ENCODE results near the gene ST8SIA5.
A peak's percentile ranks its signal among the peaks of the same experiment; 100 is the strongest.

The ST8SIA5 gene

GRCh38 chr18:46716336-46716735, 40.5 kb downstream of the ST8SIA5 start:
- no peaks in the 10 kb centered on the region for H3K9me3 ChIP-seq (replicated peaks in 1 of 11)
- no peaks in the 10 kb centered on the region for H3K36me3 ChIP-seq
- H3K4me3 ChIP-seq = no peak overlapping the region
- H3K4me1 ChIP-seq = peaks cover 43 to 90% (median 78%) of the 10 kb centered on the region in 10 experiments
- H3K27ac ChIP-seq = peak overlapping the region in 4 of 11 experiments; percentile 60 to 66 (median 61); a peak in 6 of 22 replicates
- H4K20me1 ChIP-seq = peaks cover 0 to 7% (median 0%) of the 10 kb centered on the region in 11 experiments; a peak in 1 of 22 replicates
- TF ChIP-seq Cebpa-rat (IDR thresholded peaks at IDR 0.05) = no peak
- peak overlapping the region in 2 of 11 experiments; percentile 53 to 61; a peak in 2 of 22 replicates for H3K9ac ChIP-seq
- H3K4me2 ChIP-seq = peak overlapping the region in 10 of 11 experiments; percentile 68 to 98 (median 86); a peak in 18 of 22 replicates
- no peaks in the 10 kb centered on the region for H3K27me3 ChIP-seq

- Histone ChIP-seq H3K4me2 (peak overlapping the region in 2 of 11 experiments; percentile 0 to 98; a peak in 3 of 22 replicates), H4K20me1 (peaks cover 0 to 7% (median 0%) of the 10 kb centered on the region in 11 experiments; a peak in 1 of 22 replicates), H3K27me3 (no peaks in the 10 kb centered on the region), H3K9ac (no peak overlapping the region), H3K36me3 (no peaks in the 10 kb centered on the region), H3K27ac (no peak overlapping the region), H3K4me3 (no peak overlapping the region), H3K9me3 (replicated peaks in 1 of 11) (no peaks in the 10 kb centered on the region), H3K4me1 (peaks cover 51 to 98% (median 90%) of the 10 kb centered on the region in 10 experiments)
- no peak for TF ChIP-seq Cebpa-rat (IDR thresholded peaks at IDR 0.05)
Measured at GRCh38 chr18:46715062-46715461, 41.8 kb downstream of the ST8SIA5 start.

DNA sequence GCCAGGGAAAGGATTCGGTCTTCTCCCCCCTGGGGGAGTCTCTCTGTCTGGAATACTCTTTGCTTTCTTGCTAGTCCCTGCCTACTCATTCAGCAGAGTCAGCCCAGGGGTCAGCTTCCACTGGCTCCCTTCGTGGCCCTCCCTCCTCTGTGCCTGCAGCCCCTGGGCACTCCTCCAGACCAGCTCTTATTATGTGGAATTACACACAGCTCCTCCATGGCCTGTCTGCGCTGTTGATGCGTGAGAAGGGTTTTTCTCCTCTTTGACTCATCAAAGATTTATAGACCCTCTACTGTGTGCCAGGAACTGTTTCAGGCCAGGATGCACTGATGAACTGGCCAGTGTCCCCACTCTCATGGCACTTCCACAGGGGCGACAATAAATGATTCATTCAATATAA, 44.4 kb downstream of the ST8SIA5 start:
- no peaks in the 10 kb centered on the region for H3K9me3 ChIP-seq (replicated peaks in 1 of 11)
- H3K9ac ChIP-seq = peak overlapping the region in 2 of 11 experiments; percentile 66 to 70; a peak in 3 of 22 replicates
- H3K4me2 ChIP-seq = peak overlapping the region; percentile 22 to 98 (median 77); a peak in 21 of 22 replicates
- TF ChIP-seq Cebpa-rat (IDR thresholded peaks at IDR 0.05) = no peak
- peak overlapping the region in 5 of 11 experiments; percentile 53 to 73 (median 69); a peak in 9 of 22 replicates for H3K27ac ChIP-seq
- H3K4me1 ChIP-seq = peaks cover 29 to 76% (median 69%) of the 10 kb centered on the region in 10 experiments
- H3K4me3 ChIP-seq = peak overlapping the region in 1 of 10 experiments; percentile 32; a peak in 1 of 20 replicates
- no peaks in the 10 kb centered on the region for H3K36me3 ChIP-seq
- H4K20me1 ChIP-seq = no peaks in the 10 kb centered on the region
- no peaks in the 10 kb centered on the region for H3K27me3 ChIP-seq

- H3K4me1 ChIP-seq = peaks cover 20 to 70% (median 60%) of the 10 kb centered on the region in 10 experiments
- H3K27me3 ChIP-seq = no peaks in the 10 kb centered on the region
- peak overlapping the region; percentile 22 to 98 (median 77) for H3K4me2 ChIP-seq
- peak overlapping the region in 2 of 10 experiments; percentile 26 to 32; a peak in 3 of 20 replicates for H3K4me3 ChIP-seq
- no peaks in the 10 kb centered on the region for H3K9me3 ChIP-seq (replicated peaks in 1 of 11)
- H3K9ac ChIP-seq = peak overlapping the region in 7 of 11 experiments; percentile 15 to 70 (median 60); a peak in 11 of 22 replicates
- H3K27ac ChIP-seq = peak overlapping the region in 9 of 11 experiments; percentile 12 to 73 (median 53); a peak in 16 of 22 replicates
- no peaks in the 10 kb centered on the region for H4K20me1 ChIP-seq
- TF ChIP-seq Cebpa-rat (IDR thresholded peaks at IDR 0.05) = no peak
- H3K36me3 ChIP-seq = no peaks in the 10 kb centered on the region
Measured at GRCh38 chr18:46711444-46711863, 45.4 kb downstream of the ST8SIA5 start.

DNA sequence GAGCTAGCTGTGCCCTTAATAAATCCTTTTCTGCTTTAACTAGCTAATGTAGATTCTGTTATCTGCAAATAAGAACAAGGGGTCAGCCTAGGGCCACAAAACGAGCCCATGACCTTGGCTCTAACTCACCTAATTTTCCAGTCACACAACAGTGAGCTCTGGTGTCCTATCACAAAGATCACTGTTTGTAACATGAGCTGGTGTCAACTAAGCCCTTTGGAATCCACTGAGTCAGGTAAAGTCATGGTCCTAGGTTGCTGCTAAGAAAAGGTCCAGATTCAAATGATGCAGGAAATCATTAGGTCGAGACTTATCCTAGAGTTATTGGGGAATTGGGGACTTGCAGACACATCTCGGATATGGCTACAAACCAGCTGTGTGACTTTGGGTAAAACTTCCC, 49.9 kb downstream of the ST8SIA5 start:
- TF ChIP-seq Cebpa-rat (IDR thresholded peaks at IDR 0.05) = no peak
- H3K9ac ChIP-seq = no peak overlapping the region
- no peaks in the 10 kb centered on the region; a peak in 1 of 22 replicates for H4K20me1 ChIP-seq
- peaks cover 14 to 58% (median 39%) of the 10 kb centered on the region in 10 experiments for H3K4me1 ChIP-seq
- no peaks in the 10 kb centered on the region for H3K27me3 ChIP-seq
- H3K9me3 ChIP-seq (replicated peaks in 1 of 11) = no peaks in the 10 kb centered on the region
- no peak overlapping the region for H3K4me3 ChIP-seq
- H3K27ac ChIP-seq = no peak overlapping the region
- H3K36me3 ChIP-seq = no peaks in the 10 kb centered on the region
- no peak overlapping the region for H3K4me2 ChIP-seq

DNA sequence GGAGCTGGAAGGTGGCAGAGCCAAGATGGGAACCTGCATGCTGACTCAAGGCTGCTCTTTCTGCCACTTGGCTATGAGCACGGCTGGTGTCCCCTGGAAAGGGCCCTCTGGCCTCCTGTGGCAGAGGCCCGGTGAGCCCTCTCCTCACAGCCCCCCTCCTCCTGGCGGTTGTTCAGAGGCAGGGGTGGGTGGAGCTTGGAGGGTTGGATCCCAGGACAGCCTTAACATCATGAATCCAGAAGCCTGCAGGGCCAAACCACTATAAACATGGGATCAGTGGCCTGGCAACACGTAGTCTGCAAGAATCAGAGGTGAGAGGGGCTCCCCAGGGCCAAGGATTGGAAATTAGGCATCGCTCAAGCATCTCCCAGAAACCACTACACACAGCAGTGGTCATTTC, 51.3 kb downstream of the ST8SIA5 start:
- Histone ChIP-seq H3K27me3 (no peaks in the 10 kb centered on the region), H3K36me3 (no peaks in the 10 kb centered on the region), H3K4me3 (no peak overlapping the region), H4K20me1 (no peaks in the 10 kb centered on the region; a peak in 1 of 22 replicates), H3K4me1 (peaks cover 0 to 44% (median 24%) of the 10 kb centered on the region in 10 experiments; a peak in 17 of 20 replicates), H3K9me3 (replicated peaks in 1 of 11) (no peaks in the 10 kb centered on the region), H3K4me2 (peak overlapping the region in 1 of 11 experiments; percentile 7; a peak in 1 of 22 replicates), H3K27ac (no peak overlapping the region), H3K9ac (no peak overlapping the region)
- TF ChIP-seq Cebpa-rat (IDR thresholded peaks at IDR 0.05) = no peak

GRCh38 chr18:46704816-46705215, 52.0 kb downstream of the ST8SIA5 start:
- Histone ChIP-seq H3K4me2 (peak overlapping the region in 8 of 11 experiments; percentile 7 to 48 (median 42); a peak in 11 of 22 replicates), H3K27me3 (no peaks in the 10 kb centered on the region), H3K9me3 (replicated peaks in 1 of 11) (no peaks in the 10 kb centered on the region), H4K20me1 (no peaks in the 10 kb centered on the region; a peak in 1 of 22 replicates), H3K4me3 (no peak overlapping the region), H3K4me1 (peaks cover 0 to 38% (median 17%) of the 10 kb centered on the region in 10 experiments; a peak in 15 of 20 replicates), H3K9ac (no peak overlapping the region), H3K27ac (no peak overlapping the region), H3K36me3 (no peaks in the 10 kb centered on the region)
- TF ChIP-seq Cebpa-rat (IDR thresholded peaks at IDR 0.05) = no peak

- no peaks in the 10 kb centered on the region; a peak in 1 of 22 replicates for H4K20me1 ChIP-seq
- no peak for TF ChIP-seq Cebpa-rat (IDR thresholded peaks at IDR 0.05)
- H3K27ac ChIP-seq = no peak overlapping the region
- peaks cover 0 to 38% (median 16%) of the 10 kb centered on the region in 10 experiments; a peak in 15 of 20 replicates for H3K4me1 ChIP-seq
- H3K9me3 ChIP-seq (replicated peaks in 1 of 11) = no peaks in the 10 kb centered on the region
- H3K36me3 ChIP-seq = no peaks in the 10 kb centered on the region
- H3K9ac ChIP-seq = no peak overlapping the region
- no peak overlapping the region for H3K4me3 ChIP-seq
- H3K4me2 ChIP-seq = peak overlapping the region in 8 of 11 experiments; percentile 7 to 48 (median 42); a peak in 14 of 22 replicates
- no peaks in the 10 kb centered on the region for H3K27me3 ChIP-seq
Measured at GRCh38 chr18:46704189-46704588, 52.7 kb downstream of the ST8SIA5 start.

DNA sequence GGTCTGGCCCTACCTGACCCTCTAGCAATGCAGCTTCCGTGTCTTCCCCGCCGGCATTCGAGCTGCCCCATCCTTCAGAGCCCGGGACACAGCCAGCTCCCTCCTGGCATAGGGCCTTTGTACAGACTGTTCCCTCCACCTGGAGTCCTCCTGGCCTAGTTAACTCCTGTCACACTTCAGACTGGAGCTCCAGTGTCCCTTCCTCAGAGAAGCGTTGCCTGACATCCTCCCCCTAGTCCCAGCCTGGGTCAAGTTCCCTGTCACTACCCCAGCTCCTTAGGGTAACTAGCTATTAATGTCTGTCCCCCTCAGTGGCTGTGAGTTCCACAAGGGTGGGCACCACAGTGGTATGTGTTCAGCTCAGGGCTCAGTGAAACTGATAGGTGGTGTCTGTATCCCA, 54.4 kb downstream of the ST8SIA5 start:
- no peak overlapping the region for H3K4me3 ChIP-seq
- peak overlapping the region in 3 of 11 experiments; percentile 3 to 10 (median 10); a peak in 2 of 22 replicates for H3K4me2 ChIP-seq
- no peak overlapping the region for H3K27ac ChIP-seq
- H3K4me1 ChIP-seq = peaks cover 0 to 38% (median 16%) of the 10 kb centered on the region in 10 experiments; a peak in 15 of 20 replicates
- H3K27me3 ChIP-seq = no peaks in the 10 kb centered on the region
- no peaks in the 10 kb centered on the region; a peak in 1 of 22 replicates for H4K20me1 ChIP-seq
- peaks cover 0 to 13% (median 10%) of the 10 kb centered on the region in 11 experiments; a peak in 14 of 22 replicates for H3K9me3 ChIP-seq (replicated peaks in 1 of 11)
- no peaks in the 10 kb centered on the region; a peak in 1 of 22 replicates for H3K36me3 ChIP-seq
- no peak overlapping the region for H3K9ac ChIP-seq
- no peak for TF ChIP-seq Cebpa-rat (IDR thresholded peaks at IDR 0.05)

Measured in BLaER1 treated with 17β-estradiol and CSF1 and Interleukin-3, amounts not matched to agents 10 nM and 100 nM (cell line).